NT2/D1 (cell line): ENCODE results near the gene PDK4.

Experiments used
- SUZ12 ChIP-seq: IDR thresholded peaks from 2 replicates; pipeline ENCODE4 v1.6.1; 2011; ENCODE audit not compliant: insufficient read length, insufficient read depth; ENCODE audit errors: extremely low read depth
- YY1 ChIP-seq: IDR thresholded peaks from 2 replicates; pipeline ENCODE4 v1.6.1; 2011; ENCODE audit not compliant: insufficient read length, insufficient read depth
- ZNF274 ChIP-seq: IDR thresholded peaks from 2 replicates; pipeline ENCODE4 v1.6.1; 2011; ENCODE audit warnings: mild to moderate bottlenecking, low read depth, low read length

- TF ChIP-seq YY1 (no peak), ZNF274 (no peak), SUZ12 (no peak)
Measured at GRCh38 chr7:95622859-95623258, 26.5 kb upstream of the PDK4 start.
